Nephron (organoid): ENCODE results near the gene PCBD1.

Source experiments
- H3K27ac Mint-ChIP-seq, 3 experiments: 2 replicates each; pipeline ENCODE4 v1.8.0; 2020; ENCODE audit warnings: mixed read lengths in 3 of 3, mild to moderate bottlenecking in 2 of 3, moderate library complexity in 1 of 3
- H3K27me3 Mint-ChIP-seq: 2 replicates; pipeline ENCODE4 v1.8.0; 2021; ENCODE audit warnings: low read depth, mild to moderate bottlenecking, moderate library complexity, mixed read lengths
- H3K36me3 Mint-ChIP-seq: 2 replicates; pipeline ENCODE4 v1.8.0; 2020; ENCODE audit warnings: low read depth, mixed read lengths
- H3K4me1 Mint-ChIP-seq: 2 replicates; pipeline ENCODE4 v1.8.0; 2020; ENCODE audit warnings: mixed read lengths
- H3K4me3 Mint-ChIP-seq, 3 experiments: 2 replicates each; pipeline ENCODE4 v1.8.0; 2020; ENCODE audit warnings: mild to moderate bottlenecking in 3 of 3, mixed read lengths in 3 of 3, moderate library complexity in 2 of 3
- H3K9me3 Mint-ChIP-seq: 2 replicates; pipeline ENCODE4 v1.8.0; 2020; ENCODE audit warnings: mixed read lengths
- CTCF ChIP-seq, 3 experiments: fragments of 200-600 bp; sonication (generic); IDR thresholded peaks; one replicate each; pipeline ENCODE4 v1.5.0; 2021; ENCODE audit warnings: antibody characterized with exemption in 3 of 3; ENCODE audit not compliant: unreplicated experiment in 3 of 3

PCBD1 gene

GRCh38 chr10:70915806-70916205 lies 27.4 kb upstream of the PCBD1 start:
- TF ChIP-seq CTCF (IDR thresholded peaks at IDR 0.05; ENCODE audit: unreplicated experiment in 3 of 3): no peak
- no peaks in the 10 kb centered on the region for H3K9me3 Mint-ChIP-seq
- peaks cover 22% of the 10 kb centered on the region for H3K27me3 Mint-ChIP-seq
- peak overlapping the region in 1 of 3 experiments; percentile 76 for H3K27ac Mint-ChIP-seq
- H3K4me1 Mint-ChIP-seq: peaks cover 30% of the 10 kb centered on the region
- no peak overlapping the region for H3K4me3 Mint-ChIP-seq
- H3K36me3 Mint-ChIP-seq: no peaks in the 10 kb centered on the region

- H3K27ac Mint-ChIP-seq: peak overlapping the region in 1 of 3 experiments; percentile 76
- H3K36me3 Mint-ChIP-seq: no peaks in the 10 kb centered on the region
- H3K9me3 Mint-ChIP-seq: no peaks in the 10 kb centered on the region
- no peak overlapping the region for H3K4me3 Mint-ChIP-seq
- TF ChIP-seq CTCF (IDR thresholded peaks at IDR 0.05; ENCODE audit: unreplicated experiment in 3 of 3): no peak
- peaks cover 22% of the 10 kb centered on the region for H3K27me3 Mint-ChIP-seq
- H3K4me1 Mint-ChIP-seq: peaks cover 30% of the 10 kb centered on the region
Observed at GRCh38 chr10:70915206-70915605, 26.8 kb upstream of the PCBD1 start.

GRCh38 chr10:70914316-70914864 lies 26.0 kb upstream of the PCBD1 start:
- Mint-ChIP-seq H3K4me1 (peaks cover 27% of the 10 kb centered on the region), H3K27me3 (peaks cover 19% of the 10 kb centered on the region), H3K27ac (peak overlapping the region in 2 of 3 experiments; percentile 87 to 94), H3K9me3 (no peaks in the 10 kb centered on the region), H3K4me3 (no peak overlapping the region), H3K36me3 (no peaks in the 10 kb centered on the region)
- TF ChIP-seq CTCF (IDR thresholded peaks at IDR 0.05; ENCODE audit: unreplicated experiment in 3 of 3): no peak

GRCh38 chr10:70913893-70914240 lies 25.5 kb upstream of the PCBD1 start:
- peaks cover 19% of the 10 kb centered on the region for H3K27me3 Mint-ChIP-seq
- H3K4me3 Mint-ChIP-seq: no peak overlapping the region
- H3K9me3 Mint-ChIP-seq: no peaks in the 10 kb centered on the region
- H3K4me1 Mint-ChIP-seq: peaks cover 28% of the 10 kb centered on the region
- no peak for TF ChIP-seq CTCF (IDR thresholded peaks at IDR 0.05; ENCODE audit: unreplicated experiment in 3 of 3)
- H3K36me3 Mint-ChIP-seq: no peaks in the 10 kb centered on the region
- H3K27ac Mint-ChIP-seq: peak overlapping the region in 2 of 3 experiments; percentile 87 to 94

- H3K27ac Mint-ChIP-seq: peak overlapping the region; percentile 65 to 94 (median 87)
- H3K36me3 Mint-ChIP-seq: no peaks in the 10 kb centered on the region
- peak overlapping the region in 2 of 3 experiments; percentile 17 to 23 for H3K4me3 Mint-ChIP-seq
- peaks cover 23% of the 10 kb centered on the region for H3K27me3 Mint-ChIP-seq
- peaks cover 33% of the 10 kb centered on the region for H3K4me1 Mint-ChIP-seq
- H3K9me3 Mint-ChIP-seq: no peaks in the 10 kb centered on the region
- no peak for TF ChIP-seq CTCF (IDR thresholded peaks at IDR 0.05; ENCODE audit: unreplicated experiment in 3 of 3)
Observed at GRCh38 chr10:70913191-70913892, 25.0 kb upstream of the PCBD1 start.

GRCh38 chr10:70912556-70912955 lies 24.2 kb upstream of the PCBD1 start:
- peaks cover 34% of the 10 kb centered on the region for H3K4me1 Mint-ChIP-seq
- no peaks in the 10 kb centered on the region for H3K36me3 Mint-ChIP-seq
- no peak for TF ChIP-seq CTCF (IDR thresholded peaks at IDR 0.05; ENCODE audit: unreplicated experiment in 3 of 3)
- peak overlapping the region; percentile 65 to 94 (median 87) for H3K27ac Mint-ChIP-seq
- H3K4me3 Mint-ChIP-seq: no peak overlapping the region
- H3K27me3 Mint-ChIP-seq: peaks cover 25% of the 10 kb centered on the region
- H3K9me3 Mint-ChIP-seq: no peaks in the 10 kb centered on the region
